ENCODE results near the gene TTC19.

TTC19 gene

GRCh38 chr17:15958484-15958854, 41.2 kb upstream of the TTC19 start:
- TF ChIP-seq PAX5 (IDR thresholded peaks at IDR 0.05; ENCODE audit: insufficient read depth, low read length, severe bottlenecking), result no peak
- TF ChIP-seq SPI1 (IDR thresholded peaks at IDR 0.05; ENCODE audit: low read depth, low read length), result no peak
- TF ChIP-seq POLR2A (IDR thresholded peaks at IDR 0.05; ENCODE audit: low read depth, low read length), result no peak
- no peak for TF ChIP-seq POU2F2 (IDR thresholded peaks at IDR 0.05; ENCODE audit: low read depth, low read length)
- TF ChIP-seq POLR2AphosphoS5 (IDR thresholded peaks at IDR 0.05; ENCODE audit: low read depth, low read length), result no peak
- no peak for TF ChIP-seq TAF1 (IDR thresholded peaks at IDR 0.05; ENCODE audit: low read depth, low read length)
- FAIRE-seq (no peak), DNase-seq (ENCODE audit: insufficient read length, low spot score) (no peak)

- TF ChIP-seq SPI1 (IDR thresholded peaks at IDR 0.05; ENCODE audit: low read depth, low read length) (no peak), PAX5 (IDR thresholded peaks at IDR 0.05; ENCODE audit: insufficient read depth, low read length, severe bottlenecking) (no peak), TAF1 (IDR thresholded peaks at IDR 0.05; ENCODE audit: low read depth, low read length) (no peak), POU2F2 (IDR thresholded peaks at IDR 0.05; ENCODE audit: low read depth, low read length) (no peak), POLR2A (IDR thresholded peaks at IDR 0.05; ENCODE audit: low read depth, low read length) (no peak), POLR2AphosphoS5 (IDR thresholded peaks at IDR 0.05; ENCODE audit: low read depth, low read length) (no peak)
Observed at GRCh38 chr17:15963670-15964110, 35.9 kb upstream of the TTC19 start.

GRCh38 chr17:15965528-15965927, 34.1 kb upstream of the TTC19 start:
- DNase-seq (ENCODE audit: insufficient read length, low spot score), result no peak
- FAIRE-seq, result no peak
- TF ChIP-seq POLR2A (IDR thresholded peaks at IDR 0.05; ENCODE audit: low read depth, low read length) (no peak), POU2F2 (IDR thresholded peaks at IDR 0.05; ENCODE audit: low read depth, low read length) (no peak), POLR2AphosphoS5 (IDR thresholded peaks at IDR 0.05; ENCODE audit: low read depth, low read length) (no peak), PAX5 (IDR thresholded peaks at IDR 0.05; ENCODE audit: insufficient read depth, low read length, severe bottlenecking) (no peak), SPI1 (IDR thresholded peaks at IDR 0.05; ENCODE audit: low read depth, low read length) (no peak), TAF1 (IDR thresholded peaks at IDR 0.05; ENCODE audit: low read depth, low read length) (no peak)

More at GRCh38 chr17:15963670-15964110, 35.9 kb upstream of the TTC19 start:
- no peak for DNase-seq (ENCODE audit: insufficient read length, low spot score)
- FAIRE-seq, result no peak

GRCh38 chr17:15966183-15966878, 33.3 kb upstream of the TTC19 start:
- DNase-seq (ENCODE audit: insufficient read length, low spot score) (no peak), FAIRE-seq (peak; percentile 41)
- TF ChIP-seq SPI1 (IDR thresholded peaks at IDR 0.05; ENCODE audit: low read depth, low read length) (no peak), PAX5 (IDR thresholded peaks at IDR 0.05; ENCODE audit: insufficient read depth, low read length, severe bottlenecking) (no peak), TAF1 (IDR thresholded peaks at IDR 0.05; ENCODE audit: low read depth, low read length) (no peak), POU2F2 (IDR thresholded peaks at IDR 0.05; ENCODE audit: low read depth, low read length) (no peak)

GRCh38 chr17:15966879-15967248, 32.8 kb upstream of the TTC19 start:
- peak; percentile 13; the same call in 1 of the 2 replicates for TF ChIP-seq SPI1 (IDR thresholded peaks at IDR 0.05; ENCODE audit: low read depth, low read length)
- no peak for TF ChIP-seq POLR2AphosphoS5 (IDR thresholded peaks at IDR 0.05; ENCODE audit: low read depth, low read length)
- no peak for TF ChIP-seq POLR2A (IDR thresholded peaks at IDR 0.05; ENCODE audit: low read depth, low read length)
- TF ChIP-seq POU2F2 (IDR thresholded peaks at IDR 0.05; ENCODE audit: low read depth, low read length), result no peak
- TF ChIP-seq PAX5 (IDR thresholded peaks at IDR 0.05; ENCODE audit: insufficient read depth, low read length, severe bottlenecking), result no peak
- TF ChIP-seq TAF1 (IDR thresholded peaks at IDR 0.05; ENCODE audit: low read depth, low read length), result no peak
- no peak for FAIRE-seq
- DNase-seq (ENCODE audit: insufficient read length, low spot score), result no peak

GRCh38 chr17:15967706-15968399, 31.8 kb upstream of the TTC19 start:
- no peak for FAIRE-seq
- DNase-seq (ENCODE audit: insufficient read length, low spot score), result no peak
- TF ChIP-seq POLR2AphosphoS5 (IDR thresholded peaks at IDR 0.05; ENCODE audit: low read depth, low read length) (no peak), POLR2A (IDR thresholded peaks at IDR 0.05; ENCODE audit: low read depth, low read length) (no peak), SPI1 (IDR thresholded peaks at IDR 0.05; ENCODE audit: low read depth, low read length) (no peak), PAX5 (IDR thresholded peaks at IDR 0.05; ENCODE audit: insufficient read depth, low read length, severe bottlenecking) (no peak), POU2F2 (IDR thresholded peaks at IDR 0.05; ENCODE audit: low read depth, low read length) (no peak), TAF1 (IDR thresholded peaks at IDR 0.05; ENCODE audit: low read depth, low read length) (no peak)

GRCh38 chr17:15969463-15969862, 30.2 kb upstream of the TTC19 start:
- DNase-seq (ENCODE audit: insufficient read length, low spot score) (no peak), FAIRE-seq (no peak)
- TF ChIP-seq SPI1 (IDR thresholded peaks at IDR 0.05; ENCODE audit: low read depth, low read length), result no peak
- TF ChIP-seq POU2F2 (IDR thresholded peaks at IDR 0.05; ENCODE audit: low read depth, low read length), result no peak
- no peak for TF ChIP-seq POLR2AphosphoS5 (IDR thresholded peaks at IDR 0.05; ENCODE audit: low read depth, low read length)
- no peak for TF ChIP-seq POLR2A (IDR thresholded peaks at IDR 0.05; ENCODE audit: low read depth, low read length)
- no peak for TF ChIP-seq TAF1 (IDR thresholded peaks at IDR 0.05; ENCODE audit: low read depth, low read length)
- no peak for TF ChIP-seq PAX5 (IDR thresholded peaks at IDR 0.05; ENCODE audit: insufficient read depth, low read length, severe bottlenecking)

- FAIRE-seq (no peak), DNase-seq (ENCODE audit: insufficient read length, low spot score) (no peak)
- TF ChIP-seq PAX5 (IDR thresholded peaks at IDR 0.05; ENCODE audit: insufficient read depth, low read length, severe bottlenecking) (no peak), POU2F2 (IDR thresholded peaks at IDR 0.05; ENCODE audit: low read depth, low read length) (no peak), TAF1 (IDR thresholded peaks at IDR 0.05; ENCODE audit: low read depth, low read length) (no peak), SPI1 (IDR thresholded peaks at IDR 0.05; ENCODE audit: low read depth, low read length) (no peak), POLR2A (IDR thresholded peaks at IDR 0.05; ENCODE audit: low read depth, low read length) (no peak), POLR2AphosphoS5 (IDR thresholded peaks at IDR 0.05; ENCODE audit: low read depth, low read length) (no peak)
Observed at GRCh38 chr17:15970500-15970899, 29.1 kb upstream of the TTC19 start.

- no peak for TF ChIP-seq SPI1 (IDR thresholded peaks at IDR 0.05; ENCODE audit: low read depth, low read length)
- no peak for TF ChIP-seq POLR2AphosphoS5 (IDR thresholded peaks at IDR 0.05; ENCODE audit: low read depth, low read length)
- TF ChIP-seq POU2F2 (IDR thresholded peaks at IDR 0.05; ENCODE audit: low read depth, low read length), result no peak
- no peak for TF ChIP-seq POLR2A (IDR thresholded peaks at IDR 0.05; ENCODE audit: low read depth, low read length)
- TF ChIP-seq TAF1 (IDR thresholded peaks at IDR 0.05; ENCODE audit: low read depth, low read length), result no peak
- no peak for TF ChIP-seq PAX5 (IDR thresholded peaks at IDR 0.05; ENCODE audit: insufficient read depth, low read length, severe bottlenecking)
- FAIRE-seq, result no peak
- no peak for DNase-seq (ENCODE audit: insufficient read length, low spot score)
Observed at GRCh38 chr17:15971098-15971678, 28.4 kb upstream of the TTC19 start.

Data from GM12891 (cell line).